H1 (cell line): ENCODE results near the gene DENND4A. TPM values are rescaled to one million over a fixed set of nuclear protein-coding genes. Genes with fewer than 3 reads are reported as not detected.

ENCODE experiments used
- CEBPB ChIP-seq: IDR thresholded peaks from 2 replicates; pipeline ENCODE4 v1.6.1; 2012; ENCODE audit warnings: low read depth, low read length
- polyA plus RNA-seq, 7 experiments: library from polyadenylated mRNA; depleted of rRNA in 3 of 7; stranded (reverse) in 5 of 7; unstranded in 2 of 7; fragments of >200 nt in 5 of 7; fragments of 200-250 nt in 2 of 7; gene quantifications; 1 replicate in 5 of 7; 2 replicates in 1 of 7; 4 replicates in 1 of 7; pipeline versions ENCODE4 v1.2.1 to v1.2.3, GENCODE V29; 2011 to 2013; ENCODE audit warnings: missing spikeins in 2 of 7, mixed read lengths in 2 of 7
- total RNA-seq: library from RNA; stranded (reverse); fragmentation: NEBNext Ultra II Directional; extraction: Animal tissue kit (Norgen Biotek cat#: 25700); gene quantifications from 2 replicates; pipeline ENCODE4 v1.2.1, GENCODE V29; 2021
- TF ChIP-seq, protein P1 (sequence below): IDR thresholded peaks from 2 replicates; pipeline ENCODE4 v1.6.1; 2012; ENCODE audit warnings: inconsistent platforms

The DENND4A gene
- total and polyA plus RNA-seq, 2 of the 8 experiments (the other 6 are each of a cell fraction or from before 2014, with no cell fraction given) = 1.3 to 4.7 TPM

DNA sequence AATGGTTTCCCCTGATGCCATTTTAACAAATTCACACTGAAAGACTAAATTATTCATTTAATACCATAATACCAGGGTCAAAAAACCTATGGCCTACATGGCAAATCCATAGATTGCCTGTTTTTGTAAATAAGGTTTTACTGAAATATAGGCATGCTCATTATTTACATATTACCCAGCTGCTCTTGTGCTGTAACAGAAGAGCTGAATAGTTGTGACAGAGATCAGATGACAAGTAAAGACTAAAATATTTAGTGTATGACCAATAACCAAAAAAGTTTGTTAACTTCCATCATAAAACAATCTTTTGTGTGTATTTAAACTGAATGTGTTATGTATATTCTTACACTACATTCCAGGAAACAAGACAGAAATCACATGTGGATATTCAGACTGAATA is 60.2 kb downstream of the DENND4A start (continued):
- TF ChIP-seq, protein P1, sequence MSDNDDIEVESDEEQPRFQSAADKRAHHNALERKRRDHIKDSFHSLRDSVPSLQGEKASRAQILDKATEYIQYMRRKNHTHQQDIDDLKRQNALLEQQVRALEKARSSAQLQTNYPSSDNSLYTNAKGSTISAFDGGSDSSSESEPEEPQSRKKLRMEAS = no peak
- TF ChIP-seq CEBPB = no peak
- TF ChIP-seq, all 59 proteins: peak for 0
